ENCODE measurements around the gene GXYLT2. TPM values are rescaled to one million over a fixed set of nuclear protein-coding genes. Genes with fewer than 3 reads are reported as not detected.
A peak's percentile ranks its signal among the peaks of the same experiment; 100 is the strongest.

The GXYLT2 gene
- total and polyA plus RNA-seq, 4 donors: 1.9 to 46.4 (median 11.5) TPM

GRCh38 chr3:72890166-72890925, 2.5 kb downstream of the GXYLT2 start:
- no peaks in the 10 kb centered on the region for H3K4me1 ChIP-seq (ENCODE audit: control insufficient read depth in 1 of 2, insufficient read depth in 2 of 2, low read length in 2 of 2)
- peak overlapping the region in 1 of 2 donors; percentile 96 for H3K4me3 ChIP-seq (ENCODE audit: low read length in 2 of 2)
- H3K27me3 ChIP-seq (ENCODE audit: control insufficient read depth in 1 of 2, insufficient read depth in 2 of 2, low read length in 1 of 2): no peaks in the 10 kb centered on the region
- peak overlapping the region in 1 of 2 donors; percentile 6 for H3K27ac ChIP-seq (ENCODE audit: low read depth in 1 of 2, low read length in 2 of 2)
- ATAC-seq (ENCODE audit: low FRiP score) (no peak), DNase-seq (no peak)
- 57 to 64% methylated on average over 10 of the region's 10 CpGs for WGBS, 2 donors
- H3K36me3 ChIP-seq (ENCODE audit: control insufficient read depth in 1 of 2, insufficient read depth in 2 of 2, low read length in 1 of 2): no peaks in the 10 kb centered on the region
- intact Hi-C loops (cut with DNase I): no loop called here
- H3K9me3 ChIP-seq (ENCODE audit: control insufficient read depth, low read length): no peaks in the 10 kb centered on the region

DNA sequence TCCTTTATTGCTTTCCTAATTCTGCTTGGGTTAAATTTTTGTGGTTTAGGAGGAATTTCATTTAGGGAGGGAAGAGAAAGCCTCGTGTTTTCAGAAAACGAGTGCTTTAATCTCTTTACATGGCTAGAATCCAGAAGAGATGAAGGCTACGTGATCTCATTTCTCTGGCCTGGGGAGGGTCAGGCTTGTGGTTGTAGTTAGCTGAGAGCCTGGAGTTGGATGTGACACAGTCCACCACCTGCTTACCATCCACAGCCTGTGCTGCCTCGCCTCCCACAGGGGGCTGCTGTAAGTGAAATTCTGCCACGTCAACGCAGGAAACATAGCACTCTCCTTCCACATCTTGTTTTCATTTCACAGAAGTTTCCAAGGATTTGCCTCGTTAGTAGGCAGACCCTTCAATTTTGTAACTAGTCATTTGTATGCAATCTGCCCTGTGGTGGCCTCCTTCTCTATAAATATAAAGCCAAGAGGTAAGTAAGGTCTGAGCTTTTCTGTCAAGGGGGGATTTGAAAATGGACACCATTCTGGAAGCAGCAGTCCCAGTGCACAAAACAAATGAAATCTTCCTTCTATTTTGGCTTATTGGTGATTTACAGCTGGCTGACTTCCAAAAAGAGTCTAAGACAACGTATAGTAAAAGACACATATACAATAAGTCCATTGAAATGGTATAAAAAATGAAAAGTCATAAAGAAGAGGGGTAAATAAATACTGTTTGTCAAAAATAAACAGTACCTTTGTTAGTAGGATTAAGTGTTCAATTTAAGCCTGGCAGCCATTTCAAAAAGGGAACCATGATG, 3.4 kb downstream of the GXYLT2 start:
- no peak for ATAC-seq (ENCODE audit: low FRiP score)
- intact Hi-C loops (cut with DNase I): no loop called here
- no peaks in the 10 kb centered on the region for H3K9me3 ChIP-seq (ENCODE audit: control insufficient read depth, low read length)
- 4 to 8% methylated on average over 8 of the region's 8 CpGs for WGBS, 2 donors
- no peaks in the 10 kb centered on the region for H3K4me1 ChIP-seq (ENCODE audit: control insufficient read depth in 1 of 2, insufficient read depth in 2 of 2, low read length in 2 of 2)
- peak overlapping the region; percentile 6 to 59 for H3K27ac ChIP-seq (ENCODE audit: low read depth in 1 of 2, low read length in 2 of 2)
- peak in 1 of 2 donors; percentile 71 for DNase-seq
- H3K4me3 ChIP-seq (ENCODE audit: low read length in 2 of 2): no peak overlapping the region
- H3K27me3 ChIP-seq (ENCODE audit: control insufficient read depth in 1 of 2, insufficient read depth in 2 of 2, low read length in 1 of 2): no peaks in the 10 kb centered on the region
- no peaks in the 10 kb centered on the region for H3K36me3 ChIP-seq (ENCODE audit: control insufficient read depth in 1 of 2, insufficient read depth in 2 of 2, low read length in 1 of 2)

DNA sequence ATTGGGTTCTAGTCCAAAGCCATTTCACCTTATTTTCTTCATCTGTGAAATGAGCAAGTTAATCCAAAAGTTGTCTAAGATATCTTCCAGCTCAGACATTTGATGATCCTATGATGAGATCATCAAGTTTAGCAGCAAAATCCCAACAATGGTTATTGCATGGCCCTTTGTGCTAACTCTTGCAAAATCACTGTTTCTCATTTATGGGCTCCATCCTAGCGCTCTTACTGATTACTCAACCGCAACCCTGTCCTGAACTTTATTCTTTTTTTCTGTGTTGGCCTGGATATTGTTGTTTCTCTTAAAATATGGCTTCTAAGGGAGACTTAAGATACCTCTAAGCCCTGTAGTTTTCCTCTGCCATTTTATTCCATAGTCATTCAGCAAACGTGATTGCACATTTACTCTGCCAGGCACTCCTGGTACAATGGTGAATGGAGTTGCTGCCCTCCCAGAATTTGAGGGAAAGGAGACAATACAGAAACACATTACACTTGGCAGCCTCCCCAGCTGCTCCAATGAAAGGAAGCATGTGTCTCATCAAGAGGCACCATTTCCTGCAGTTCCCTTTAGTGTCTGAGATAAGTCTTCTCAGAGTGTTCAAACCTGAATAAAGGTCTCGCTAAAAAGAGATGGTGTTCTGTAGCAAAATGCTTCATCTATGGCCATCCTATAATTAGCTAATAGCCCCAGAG, 4.4 kb downstream of the GXYLT2 start:
- ATAC-seq (ENCODE audit: low FRiP score): peak; percentile 76
- 74 to 81% methylated on average over 4 of the region's 4 CpGs for WGBS, 2 donors
- intact Hi-C loops (cut with DNase I): no loop called here

DNA sequence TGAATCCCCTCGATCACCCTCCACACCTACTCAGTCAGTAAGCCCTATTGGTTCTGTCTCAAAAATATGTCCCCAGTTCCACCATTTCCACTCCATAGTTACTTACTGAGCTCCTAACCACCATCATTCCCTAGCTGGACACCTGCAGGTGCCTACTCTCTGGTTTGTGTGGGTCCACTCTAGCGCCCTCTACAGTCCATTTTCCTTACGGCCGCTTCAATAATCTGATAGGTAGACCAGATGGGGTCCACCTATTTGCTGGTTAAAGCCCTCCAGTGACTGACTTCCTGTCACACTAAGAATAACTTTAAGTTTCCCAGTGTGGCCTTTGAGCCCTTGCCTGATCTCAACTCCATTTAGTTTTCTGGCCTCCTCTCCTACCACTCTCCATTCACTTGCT, 5.0 kb downstream of the GXYLT2 start:
- no peak for ATAC-seq (ENCODE audit: low FRiP score)
- WGBS, 2 donors: 75 to 78% methylated on average over 4 of the region's 4 CpGs
- no peaks in the 10 kb centered on the region for H3K9me3 ChIP-seq (ENCODE audit: control insufficient read depth, low read length)
- H3K4me3 ChIP-seq (ENCODE audit: low read length in 2 of 2): no peak overlapping the region
- no peaks in the 10 kb centered on the region for H3K36me3 ChIP-seq (ENCODE audit: control insufficient read depth in 1 of 2, insufficient read depth in 2 of 2, low read length in 1 of 2)
- intact Hi-C loops (cut with DNase I): no loop called here
- H3K27me3 ChIP-seq (ENCODE audit: control insufficient read depth in 1 of 2, insufficient read depth in 2 of 2, low read length in 1 of 2): no peaks in the 10 kb centered on the region
- no peak for DNase-seq
- H3K27ac ChIP-seq (ENCODE audit: low read depth in 1 of 2, low read length in 2 of 2): no peak overlapping the region
- no peaks in the 10 kb centered on the region for H3K4me1 ChIP-seq (ENCODE audit: control insufficient read depth in 1 of 2, insufficient read depth in 2 of 2, low read length in 2 of 2)

More for the DNA sequence above, 4.4 kb downstream of the GXYLT2 start:
- Histone ChIP-seq H3K27me3 (ENCODE audit: control insufficient read depth in 1 of 2, insufficient read depth in 2 of 2, low read length in 1 of 2) (no peaks in the 10 kb centered on the region), H3K4me3 (ENCODE audit: low read length in 2 of 2) (no peak overlapping the region), H3K9me3 (ENCODE audit: control insufficient read depth, low read length) (no peaks in the 10 kb centered on the region), H3K27ac (ENCODE audit: low read depth in 1 of 2, low read length in 2 of 2) (no peak overlapping the region), H3K36me3 (ENCODE audit: control insufficient read depth in 1 of 2, insufficient read depth in 2 of 2, low read length in 1 of 2) (no peaks in the 10 kb centered on the region), H3K4me1 (ENCODE audit: control insufficient read depth in 1 of 2, insufficient read depth in 2 of 2, low read length in 2 of 2) (no peaks in the 10 kb centered on the region)
- no peak for DNase-seq

DNA sequence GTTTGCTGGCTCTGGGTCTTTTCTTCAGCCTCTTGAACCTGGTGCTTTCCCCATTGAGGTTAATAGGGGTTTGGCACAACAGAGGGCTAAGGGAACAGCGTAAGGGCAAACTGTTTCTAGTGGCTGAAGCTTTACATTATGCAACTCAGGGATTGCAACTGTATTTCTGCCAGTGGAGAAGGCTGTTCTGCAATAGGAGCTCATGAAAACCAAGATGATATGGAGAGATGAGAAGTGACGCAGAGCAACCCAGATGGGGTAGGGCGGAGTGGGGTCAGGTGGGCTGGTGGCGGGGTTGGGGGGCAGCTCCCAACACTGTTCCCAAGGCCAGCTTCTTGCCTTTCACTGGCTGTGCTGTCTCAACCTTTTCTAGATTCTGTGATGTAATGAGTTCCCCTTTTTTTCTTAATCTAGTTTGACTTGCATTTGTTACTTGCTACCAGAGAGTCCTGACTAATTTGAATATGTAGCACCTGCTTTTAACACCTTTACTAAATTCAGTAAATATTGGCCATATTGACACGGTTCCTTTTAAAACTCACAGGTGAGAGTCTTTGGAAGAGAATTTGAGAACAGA, 7.2 kb downstream of the GXYLT2 start:
- DNase-seq (no peak), ATAC-seq (ENCODE audit: low FRiP score) (no peak)
- intact Hi-C loops (cut with DNase I): no loop called here
- WGBS, 2 donors: 90 to 94% methylated on average over 5 of the region's 5 CpGs
- Histone ChIP-seq H3K27me3 (ENCODE audit: control insufficient read depth in 1 of 2, insufficient read depth in 2 of 2, low read length in 1 of 2) (no peaks in the 10 kb centered on the region), H3K36me3 (ENCODE audit: control insufficient read depth in 1 of 2, insufficient read depth in 2 of 2, low read length in 1 of 2) (no peaks in the 10 kb centered on the region), H3K4me1 (ENCODE audit: control insufficient read depth in 1 of 2, insufficient read depth in 2 of 2, low read length in 2 of 2) (peaks cover 0 to 1% of the 10 kb centered on the region in 2 donors), H3K4me3 (ENCODE audit: low read length in 2 of 2) (no peak overlapping the region), H3K27ac (ENCODE audit: low read depth in 1 of 2, low read length in 2 of 2) (no peak overlapping the region), H3K9me3 (ENCODE audit: control insufficient read depth, low read length) (no peaks in the 10 kb centered on the region)

GRCh38 chr3:72896996-72897757, 9.3 kb downstream of the GXYLT2 start:
- H3K27me3 ChIP-seq (ENCODE audit: control insufficient read depth in 1 of 2, insufficient read depth in 2 of 2, low read length in 1 of 2): no peaks in the 10 kb centered on the region

DNA sequence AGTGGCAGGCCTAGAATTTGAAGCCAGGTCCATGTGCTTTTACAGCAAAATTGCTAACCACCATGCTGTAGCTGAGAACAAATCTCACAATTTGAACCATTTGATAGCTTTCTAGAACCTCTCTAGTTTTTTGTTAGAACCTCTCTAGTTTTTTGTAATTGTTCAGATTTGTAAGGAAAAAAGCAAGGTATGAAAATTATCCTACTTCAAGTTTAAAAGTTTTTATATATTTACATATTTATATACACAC, 9.8 kb downstream of the GXYLT2 start:
- intact Hi-C loops (cut with DNase I): no loop called here
- DNase-seq (no peak), ATAC-seq (ENCODE audit: low FRiP score) (no peak)
- Histone ChIP-seq H3K36me3 (ENCODE audit: control insufficient read depth in 1 of 2, insufficient read depth in 2 of 2, low read length in 1 of 2) (no peaks in the 10 kb centered on the region), H3K27ac (ENCODE audit: low read depth in 1 of 2, low read length in 2 of 2) (no peak overlapping the region), H3K9me3 (ENCODE audit: control insufficient read depth, low read length) (no peaks in the 10 kb centered on the region), H3K4me3 (ENCODE audit: low read length in 2 of 2) (no peak overlapping the region), H3K4me1 (ENCODE audit: control insufficient read depth in 1 of 2, insufficient read depth in 2 of 2, low read length in 2 of 2) (peaks cover 0 to 3% of the 10 kb centered on the region in 2 donors), H3K27me3 (ENCODE audit: control insufficient read depth in 1 of 2, insufficient read depth in 2 of 2, low read length in 1 of 2) (no peaks in the 10 kb centered on the region)

More at GRCh38 chr3:72896996-72897757, 9.3 kb downstream of the GXYLT2 start:
- DNase-seq (no peak), ATAC-seq (ENCODE audit: low FRiP score) (no peak)
- WGBS, 2 donors: 38 to 48% methylated on average over 4 of the region's 4 CpGs
- intact Hi-C loops (cut with DNase I): no loop called here
- Histone ChIP-seq H3K4me3 (ENCODE audit: low read length in 2 of 2) (no peak overlapping the region), H3K4me1 (ENCODE audit: control insufficient read depth in 1 of 2, insufficient read depth in 2 of 2, low read length in 2 of 2) (peaks cover 0 to 3% of the 10 kb centered on the region in 2 donors), H3K9me3 (ENCODE audit: control insufficient read depth, low read length) (no peaks in the 10 kb centered on the region), H3K36me3 (ENCODE audit: control insufficient read depth in 1 of 2, insufficient read depth in 2 of 2, low read length in 1 of 2) (no peaks in the 10 kb centered on the region), H3K27ac (ENCODE audit: low read depth in 1 of 2, low read length in 2 of 2) (no peak overlapping the region)

- ATAC-seq (ENCODE audit: low FRiP score) (no peak), DNase-seq (no peak)
- Histone ChIP-seq H3K27ac (ENCODE audit: low read depth in 1 of 2, low read length in 2 of 2) (no peak overlapping the region), H3K4me3 (ENCODE audit: low read length in 2 of 2) (no peak overlapping the region), H3K36me3 (ENCODE audit: control insufficient read depth in 1 of 2, insufficient read depth in 2 of 2, low read length in 1 of 2) (no peaks in the 10 kb centered on the region), H3K27me3 (ENCODE audit: control insufficient read depth in 1 of 2, insufficient read depth in 2 of 2, low read length in 1 of 2) (no peaks in the 10 kb centered on the region), H3K9me3 (ENCODE audit: control insufficient read depth, low read length) (no peaks in the 10 kb centered on the region), H3K4me1 (ENCODE audit: control insufficient read depth in 1 of 2, insufficient read depth in 2 of 2, low read length in 2 of 2) (peaks cover 2 to 3% of the 10 kb centered on the region in 2 donors)
- intact Hi-C loops (cut with DNase I): no loop called here
- WGBS, 2 donors: 7 to 23% methylated on average over 6 of the region's 6 CpGs
These were observed 11.5 kb downstream of the GXYLT2 start for GRCh38 chr3:72899349-72899765.

Measured in aorta (tissue), 5 donors.